Measurements from ENCODE around the gene ARPP21. TPM values are rescaled to one million over a fixed set of nuclear protein-coding genes. Genes with fewer than 3 reads are reported as not detected.
A peak's percentile ranks its signal among the peaks of the same experiment; 100 is the strongest.

ARPP21 gene
- total and polyA plus RNA-seq, 7 donors, result 86.4 to 336 (median 101) TPM

DNA sequence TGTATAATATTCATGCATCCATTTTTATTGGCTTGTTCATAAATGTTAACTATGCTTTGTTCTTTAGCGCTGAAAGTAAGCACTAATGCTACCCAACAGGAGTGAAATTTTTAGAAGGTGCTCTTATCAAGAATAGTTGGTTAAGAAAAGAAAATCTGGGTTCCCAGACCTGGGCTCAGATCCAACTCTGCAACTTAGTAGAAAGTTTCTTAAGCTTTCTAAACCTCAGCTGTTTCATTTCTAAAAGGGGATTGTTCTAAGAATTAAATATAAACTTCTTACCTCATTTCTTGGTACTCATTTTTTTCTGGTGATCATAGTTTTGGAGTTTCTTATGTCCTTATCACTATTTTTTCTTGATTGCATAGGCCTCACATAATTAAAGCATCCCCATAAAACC, 12.1 kb downstream of the ARPP21 start:
- Histone ChIP-seq H3K4me1 (peaks cover 54% of the 10 kb centered on the region), H3K4me3 (peak overlapping the region; percentile 51), H3K27me3 (ENCODE audit: insufficient read depth in 3 of 3, low read length in 2 of 3) (no peaks in the 10 kb centered on the region), H3K36me3 (ENCODE audit: insufficient read depth in 1 of 2, low read depth in 1 of 2) (no peaks in the 10 kb centered on the region), H3K9me3 (no peaks in the 10 kb centered on the region), H3K27ac (peak overlapping the region; percentile 90)
- intact Hi-C loops (cut with DNase I), result no loop called here
- 90 to 96% (median 92%) methylated on average over 1 of the region's 1 CpG for WGBS, 3 donors
- DNase-seq (no peak), ATAC-seq (no peak)
- TF ChIP-seq, protein P1, sequence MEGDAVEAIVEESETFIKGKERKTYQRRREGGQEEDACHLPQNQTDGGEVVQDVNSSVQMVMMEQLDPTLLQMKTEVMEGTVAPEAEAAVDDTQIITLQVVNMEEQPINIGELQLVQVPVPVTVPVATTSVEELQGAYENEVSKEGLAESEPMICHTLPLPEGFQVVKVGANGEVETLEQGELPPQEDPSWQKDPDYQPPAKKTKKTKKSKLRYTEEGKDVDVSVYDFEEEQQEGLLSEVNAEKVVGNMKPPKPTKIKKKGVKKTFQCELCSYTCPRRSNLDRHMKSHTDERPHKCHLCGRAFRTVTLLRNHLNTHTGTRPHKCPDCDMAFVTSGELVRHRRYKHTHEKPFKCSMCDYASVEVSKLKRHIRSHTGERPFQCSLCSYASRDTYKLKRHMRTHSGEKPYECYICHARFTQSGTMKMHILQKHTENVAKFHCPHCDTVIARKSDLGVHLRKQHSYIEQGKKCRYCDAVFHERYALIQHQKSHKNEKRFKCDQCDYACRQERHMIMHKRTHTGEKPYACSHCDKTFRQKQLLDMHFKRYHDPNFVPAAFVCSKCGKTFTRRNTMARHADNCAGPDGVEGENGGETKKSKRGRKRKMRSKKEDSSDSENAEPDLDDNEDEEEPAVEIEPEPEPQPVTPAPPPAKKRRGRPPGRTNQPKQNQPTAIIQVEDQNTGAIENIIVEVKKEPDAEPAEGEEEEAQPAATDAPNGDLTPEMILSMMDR (IDR thresholded peaks at IDR 0.05), result no peak

DNA sequence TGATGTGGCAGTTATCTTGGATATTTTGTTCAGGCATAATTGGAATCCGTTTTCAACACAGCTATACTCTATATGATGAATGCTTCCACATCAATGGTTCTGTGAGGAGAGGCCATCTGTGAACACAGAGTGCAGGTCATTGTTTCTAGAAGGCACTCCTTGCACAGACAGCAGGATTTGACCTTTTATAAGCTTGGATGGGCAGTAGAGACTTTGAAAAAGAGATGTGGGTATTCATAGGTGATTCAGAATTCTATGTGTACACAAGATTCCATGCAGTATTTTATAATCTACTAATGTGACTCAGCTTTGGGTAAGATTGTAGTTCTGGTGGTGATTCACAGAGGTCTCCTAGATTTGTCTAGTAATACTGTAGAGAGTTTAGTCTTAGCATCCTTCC, 12.5 kb downstream of the ARPP21 start:
- TF ChIP-seq, protein P1 (IDR thresholded peaks at IDR 0.05), result no peak
- no peaks in the 10 kb centered on the region for H3K36me3 ChIP-seq (ENCODE audit: insufficient read depth in 1 of 2, low read depth in 1 of 2)
- peak overlapping the region; percentile 90 for H3K27ac ChIP-seq
- ATAC-seq, result peak; percentile 12 to 53 (median 27)
- DNase-seq, result no peak
- no peaks in the 10 kb centered on the region for H3K9me3 ChIP-seq
- whole genome bisulfite sequencing, 3 donors, result 60 to 85% (median 76%) methylated on average over 1 of the region's 1 CpG
- intact Hi-C loops (cut with DNase I), result no loop called here
- H3K27me3 ChIP-seq (ENCODE audit: insufficient read depth in 3 of 3, low read length in 2 of 3), result no peaks in the 10 kb centered on the region
- H3K4me3 ChIP-seq, result peak overlapping the region; percentile 51
- peaks cover 52% of the 10 kb centered on the region for H3K4me1 ChIP-seq

- H3K36me3 ChIP-seq (ENCODE audit: insufficient read depth in 1 of 2, low read depth in 1 of 2), result no peaks in the 10 kb centered on the region
- peak overlapping the region; percentile 51 for H3K4me3 ChIP-seq
- WGBS, 3 donors, result 72 to 84% (median 84%) methylated on average over 7 of the region's 7 CpGs
- DNase-seq (no peak), ATAC-seq (no peak)
- no peaks in the 10 kb centered on the region for H3K27me3 ChIP-seq (ENCODE audit: insufficient read depth in 3 of 3, low read length in 2 of 3)
- TF ChIP-seq, protein P1 (IDR thresholded peaks at IDR 0.05), result no peak
- H3K4me1 ChIP-seq, result peaks cover 62% of the 10 kb centered on the region
- H3K9me3 ChIP-seq, result no peaks in the 10 kb centered on the region
- peak overlapping the region; percentile 90 for H3K27ac ChIP-seq
- intact Hi-C loops (cut with DNase I), result no loop called here
These were observed 14.0 kb downstream of the ARPP21 start for GRCh38 chr3:35653347-35653746.

DNA sequence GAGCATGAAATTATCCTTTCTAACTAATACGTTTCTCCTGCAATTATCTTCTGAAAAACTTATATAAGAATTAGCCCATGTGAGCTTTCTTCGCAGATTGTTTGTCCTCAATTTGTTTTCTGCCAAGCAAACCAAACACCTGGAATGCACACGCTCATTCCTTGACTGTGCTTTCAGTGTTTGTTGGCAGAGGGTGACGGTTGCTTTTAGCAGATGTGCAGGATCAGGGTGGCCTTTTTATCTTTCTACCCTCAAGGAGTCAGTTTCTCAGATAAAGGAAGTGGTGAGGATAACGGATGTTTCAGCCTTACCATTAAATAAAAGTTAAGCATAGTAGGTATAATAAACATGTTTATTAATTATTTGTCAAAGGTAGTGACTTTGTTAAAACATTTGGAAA, 15.2 kb downstream of the ARPP21 start:
- peak in 2 of 4 donors; percentile 38 to 46 for ATAC-seq
- H3K27ac ChIP-seq, result no peak overlapping the region

More for the DNA sequence above, 15.2 kb downstream of the ARPP21 start:
- H3K4me1 ChIP-seq, result peaks cover 67% of the 10 kb centered on the region
- no peaks in the 10 kb centered on the region for H3K9me3 ChIP-seq
- intact Hi-C loops (cut with DNase I), result no loop called here
- peak overlapping the region; percentile 51 for H3K4me3 ChIP-seq
- H3K36me3 ChIP-seq (ENCODE audit: insufficient read depth in 1 of 2, low read depth in 1 of 2), result no peaks in the 10 kb centered on the region
- TF ChIP-seq, protein P1 (IDR thresholded peaks at IDR 0.05), result no peak
- no peaks in the 10 kb centered on the region for H3K27me3 ChIP-seq (ENCODE audit: insufficient read depth in 3 of 3, low read length in 2 of 3)
- 22 to 37% (median 24%) methylated on average over 5 of the region's 5 CpGs for WGBS, 3 donors
- DNase-seq, result no peak

Data from psoas muscle (tissue), 8 donors.